HCT116 (cell line): Measurements from ENCODE around the gene FHIT. TPM values are rescaled to one million over a fixed set of nuclear protein-coding genes. Genes with fewer than 3 reads are reported as not detected.

Experiments used
- ATAC-seq: fragments of 200-7000 bp; cut with Tn5 transposase; 2 replicates; pipeline ENCODE4 v1.9.1; 2020; ENCODE audit warnings: mild to moderate bottlenecking, moderate library complexity
- BruUV-seq: library from RNA; stranded (reverse); fragments of 400-500 nt; replicated peaks from 2 replicates; lab custom pipeline; 2021; lab: Mats Ljungman, UMichigan
- CTCF ChIA-PET: fragments of 300-600 bp; sonication (Branson Sonifier 250); formaldehyde crosslinking; loops from one replicate; lab custom pipeline; 2021; ENCODE audit warnings: antibody characterized with exemption; lab: Charles Lee
- POLR2A ChIA-PET: fragments of 300-600, 350-600 bp; sonication (Branson Sonifier 250); formaldehyde crosslinking; loops from one replicate; lab custom pipeline; 2021; ENCODE audit warnings: antibody characterized with exemption; lab: Charles Lee
- RAD21 ChIA-PET, 2 experiments: fragments of 300-600 bp; sonication (Branson Sonifier 250); formaldehyde crosslinking; loops; one replicate each; lab custom pipeline; 2023; ENCODE audit warnings: low total read pairs in 2 of 2; ENCODE audit not compliant: uncharacterized antibody in 2 of 2, unreplicated experiment in 2 of 2, low non-redundant PET in 1 of 2; lab: Charles Lee
- DNase-seq: peaks from one replicate; pipeline ENCODE4 v3.0.0-alpha.2; 2010; ENCODE audit warnings: low read depth, low spot score
- H2AFZ ChIP-seq: fragments of 200-600 bp; shearing (Covaris generic), sonication (generic); 2 replicates; pipeline ENCODE4 v1.6.1; 2017; ENCODE audit warnings: low read depth, mixed run types, mixed read lengths, antibody characterized with exemption, low read length; ENCODE audit not compliant: poor library complexity, severe bottlenecking
- H3K27ac ChIP-seq: 2 replicates; pipeline ENCODE4 v1.5.1; 2012; ENCODE audit warnings: low read depth, low read length
- H3K27me3 ChIP-seq: fragments of 200-600 bp; sonication (generic); 2 replicates; pipeline ENCODE4 v1.6.1; 2016; ENCODE audit warnings: mixed run types, low read length, mixed read lengths; ENCODE audit not compliant: insufficient read depth
- H3K36me3 ChIP-seq, 2 experiments: fragments of 200-500 bp in 1 of 2; fragments of 200-600 bp in 1 of 2; sonication (Bioruptor generic) in 1 of 2; sonication (generic) in 1 of 2; 2 replicates each; pipeline versions ENCODE4 v1.5.1 to v1.6.1; 2014 to 2016; ENCODE audit warnings: low read length in 2 of 2, inconsistent platforms in 1 of 2, mixed read lengths in 1 of 2, mixed run types in 1 of 2; ENCODE audit not compliant: insufficient read depth in 2 of 2, control insufficient read depth in 1 of 2
- H3K4me1 ChIP-seq, 2 experiments: fragments of 200-600 bp in 1 of 2; sonication (generic) in 1 of 2; 2 replicates each; pipeline versions ENCODE4 v1.5.1 to v1.6.1; 2012 to 2017; ENCODE audit warnings: low read length in 2 of 2, inconsistent platforms in 1 of 2, mild to moderate bottlenecking in 1 of 2, mixed read lengths in 1 of 2, mixed run types in 1 of 2, moderate library complexity in 1 of 2; ENCODE audit not compliant: insufficient read depth in 2 of 2, control insufficient read depth in 1 of 2
- H3K4me2 ChIP-seq: fragments of 200-600 bp; sonication (generic); 2 replicates; pipeline ENCODE4 v1.6.1; 2017; ENCODE audit warnings: mixed run types, low read length, mixed read lengths
- H3K4me3 ChIP-seq, 2 experiments: fragments of 200-600 bp in 1 of 2; sonication (generic) in 1 of 2; replicated peaks in 1 of 2; 2 replicates each; pipeline ENCODE4 v1.5.1; 2011 to 2016; ENCODE audit warnings: low read length in 2 of 2, control low read depth in 1 of 2, low read depth in 1 of 2, mild to moderate bottlenecking in 1 of 2, mixed read lengths in 1 of 2, mixed run types in 1 of 2
- H3K79me2 ChIP-seq: fragments of 200-600 bp; sonication (generic); 2 replicates; pipeline ENCODE4 v1.6.1; 2017; ENCODE audit warnings: mild to moderate bottlenecking, mixed run types, low read length, moderate library complexity, mixed read lengths; ENCODE audit not compliant: insufficient read depth
- H3K9ac ChIP-seq: fragments of 200-600 bp; sonication (generic); 2 replicates; pipeline ENCODE4 v1.6.1; 2016; ENCODE audit warnings: low read length, mixed read lengths
- H3K9me2 ChIP-seq: fragments of 200-600 bp; sonication (generic), shearing (Covaris generic); 2 replicates; pipeline ENCODE4 v1.6.1; 2017; ENCODE audit warnings: mixed run types, mild to moderate bottlenecking, moderate library complexity; ENCODE audit not compliant: insufficient read depth
- H3K9me3 ChIP-seq, 2 experiments: fragments of 200-500 bp in 1 of 2; fragments of 200-600 bp in 1 of 2; sonication (Bioruptor generic) in 1 of 2; sonication (generic) in 1 of 2; 2 replicates each; pipeline ENCODE4 v1.6.1; 2014 to 2017; ENCODE audit warnings: low read length in 2 of 2, mixed read lengths in 2 of 2, inconsistent platforms in 1 of 2, low read depth in 1 of 2, mild to moderate bottlenecking in 1 of 2, mixed run types in 1 of 2, moderate library complexity in 1 of 2; ENCODE audit not compliant: control insufficient read depth in 1 of 2, insufficient read depth in 1 of 2
- H4K20me1 ChIP-seq: fragments of 200-600 bp; sonication (generic), shearing (Covaris generic); 2 replicates; pipeline ENCODE4 v1.6.1; 2017; ENCODE audit warnings: mixed run types, mild to moderate bottlenecking, moderate library complexity; ENCODE audit not compliant: insufficient read depth
- CBX3 ChIP-seq: IDR thresholded peaks from 2 replicates; pipeline ENCODE4 v1.6.1; 2012; ENCODE audit warnings: low read depth
- CEBPB ChIP-seq: IDR thresholded peaks from 2 replicates; pipeline ENCODE4 v1.6.1; 2012; ENCODE audit warnings: low read depth
- EGR1 ChIP-seq: IDR thresholded peaks from 2 replicates; pipeline ENCODE4 v1.6.1; 2012; ENCODE audit warnings: low read depth
- ELF1 ChIP-seq: IDR thresholded peaks from 2 replicates; pipeline ENCODE4 v1.6.1; 2012; ENCODE audit warnings: low read depth, borderline replicate concordance
- EZH2 ChIP-seq: fragments of 200-600 bp; sonication (generic); IDR thresholded peaks from 2 replicates; pipeline ENCODE4 v1.6.1; 2017; ENCODE audit warnings: antibody characterized with exemption, mixed run types
- EZH2phosphoT487 ChIP-seq: fragments of 200-600 bp; IDR thresholded peaks from 2 replicates; pipeline ENCODE4 v1.6.1; 2018; ENCODE audit warnings: antibody characterized with exemption, borderline replicate concordance
- JUND ChIP-seq: IDR thresholded peaks from 2 replicates; pipeline ENCODE4 v1.6.1; 2012
- POLR2A ChIP-seq: IDR thresholded peaks from 2 replicates; pipeline ENCODE4 v1.7.0; 2011; ENCODE audit warnings: borderline replicate concordance; ENCODE audit not compliant: insufficient read depth, insufficient read length; ENCODE audit errors: extremely low read depth
- POLR2AphosphoS5 ChIP-seq: IDR thresholded peaks from 2 replicates; pipeline ENCODE4 v1.6.1; 2011; ENCODE audit warnings: mild to moderate bottlenecking, low read depth, low read length, moderate library complexity
- RAD21 ChIP-seq: IDR thresholded peaks from 2 replicates; pipeline ENCODE4 v1.6.1; 2012; ENCODE audit warnings: low read depth, mild to moderate bottlenecking
- SIN3A ChIP-seq: IDR thresholded peaks from 2 replicates; pipeline ENCODE4 v1.6.1; 2012; ENCODE audit warnings: low read depth
- SP1 ChIP-seq: IDR thresholded peaks from 2 replicates; pipeline ENCODE4 v1.6.1; 2012; ENCODE audit warnings: low read depth
- SRF ChIP-seq: IDR thresholded peaks from 2 replicates; pipeline ENCODE4 v1.6.1; 2012; ENCODE audit warnings: low read depth
- TCF7L2 ChIP-seq: IDR thresholded peaks from 2 replicates; pipeline ENCODE4 v1.7.0; 2011; ENCODE audit warnings: borderline replicate concordance, inconsistent platforms; ENCODE audit not compliant: insufficient read depth, insufficient read length; ENCODE audit errors: extremely low read depth
- YY1 ChIP-seq: IDR thresholded peaks from 2 replicates; pipeline ENCODE4 v1.6.1; 2011; ENCODE audit warnings: low read length, low read depth, moderate library complexity, mild to moderate bottlenecking; ENCODE audit not compliant: insufficient replicate concordance; ENCODE audit errors: extremely low read depth
- ZNF274 ChIP-seq: fragments of 200-500 bp; sonication (Bioruptor generic); IDR thresholded peaks from 2 replicates; pipeline ENCODE4 v1.6.1; 2014; ENCODE audit warnings: mild to moderate bottlenecking, low read depth, low read length, inconsistent platforms
- intact Hi-C: fragments of 100-400 bp; cut with micrococcal nuclease; formaldehyde crosslinking; loops from 2 replicates; pipeline ENCODE4 v1.10.0; 2022
- total RNA-seq: library from RNA; stranded (reverse); gene quantifications from one replicate; pipeline ENCODE4 v1.2.1, GENCODE V29; 2021; ENCODE audit not compliant: unreplicated experiment
- TF ChIP-seq, protein P1 (sequence below): IDR thresholded peaks from 2 replicates; pipeline ENCODE4 v1.6.1; 2012; ENCODE audit warnings: low read depth
- TF ChIP-seq, protein P2 (sequence below): IDR thresholded peaks from 2 replicates; pipeline ENCODE4 v1.6.1; 2012
- TF ChIP-seq, protein P3 (sequence below): IDR thresholded peaks from 2 replicates; pipeline ENCODE4 v1.6.1; 2011; ENCODE audit warnings: mild to moderate bottlenecking, low read length, moderate library complexity; ENCODE audit not compliant: insufficient replicate concordance; ENCODE audit errors: extremely low read depth

FHIT gene
- total RNA-seq, 1 experiment from 2014 or later: 20.1 TPM

- H3K79me2 ChIP-seq: no peaks in the 10 kb centered on the region
- no peak overlapping the region for H3K4me3 ChIP-seq
- no peak overlapping the region for H3K4me2 ChIP-seq
- no peaks in the 10 kb centered on the region for H3K36me3 ChIP-seq
- ATAC-seq: no peak
- no peaks in the 10 kb centered on the region; the same call in 1 of the 2 replicates for H4K20me1 ChIP-seq
- no peaks in the 10 kb centered on the region for H3K27me3 ChIP-seq
- no TSS peak for BruUV-seq
- no peak overlapping the region for H3K9ac ChIP-seq
- intact Hi-C loops: no loop called here
- ChIA-PET POLR2A (no interaction called here), CTCF (no interaction called here), RAD21 (no interaction called here)
- no peaks in the 10 kb centered on the region for H3K4me1 ChIP-seq
- no peak overlapping the region for H2AFZ ChIP-seq
- H3K9me2 ChIP-seq: no peaks in the 10 kb centered on the region
- no peaks in the 10 kb centered on the region for H3K9me3 ChIP-seq
- no peak for DNase-seq
- no peak overlapping the region for H3K27ac ChIP-seq
- no peak for TF ChIP-seq POLR2AphosphoS5
- TF ChIP-seq CBX3: no peak
- TF ChIP-seq POLR2A: no peak
- TF ChIP-seq SP1: no peak
- TF ChIP-seq, protein P1, sequence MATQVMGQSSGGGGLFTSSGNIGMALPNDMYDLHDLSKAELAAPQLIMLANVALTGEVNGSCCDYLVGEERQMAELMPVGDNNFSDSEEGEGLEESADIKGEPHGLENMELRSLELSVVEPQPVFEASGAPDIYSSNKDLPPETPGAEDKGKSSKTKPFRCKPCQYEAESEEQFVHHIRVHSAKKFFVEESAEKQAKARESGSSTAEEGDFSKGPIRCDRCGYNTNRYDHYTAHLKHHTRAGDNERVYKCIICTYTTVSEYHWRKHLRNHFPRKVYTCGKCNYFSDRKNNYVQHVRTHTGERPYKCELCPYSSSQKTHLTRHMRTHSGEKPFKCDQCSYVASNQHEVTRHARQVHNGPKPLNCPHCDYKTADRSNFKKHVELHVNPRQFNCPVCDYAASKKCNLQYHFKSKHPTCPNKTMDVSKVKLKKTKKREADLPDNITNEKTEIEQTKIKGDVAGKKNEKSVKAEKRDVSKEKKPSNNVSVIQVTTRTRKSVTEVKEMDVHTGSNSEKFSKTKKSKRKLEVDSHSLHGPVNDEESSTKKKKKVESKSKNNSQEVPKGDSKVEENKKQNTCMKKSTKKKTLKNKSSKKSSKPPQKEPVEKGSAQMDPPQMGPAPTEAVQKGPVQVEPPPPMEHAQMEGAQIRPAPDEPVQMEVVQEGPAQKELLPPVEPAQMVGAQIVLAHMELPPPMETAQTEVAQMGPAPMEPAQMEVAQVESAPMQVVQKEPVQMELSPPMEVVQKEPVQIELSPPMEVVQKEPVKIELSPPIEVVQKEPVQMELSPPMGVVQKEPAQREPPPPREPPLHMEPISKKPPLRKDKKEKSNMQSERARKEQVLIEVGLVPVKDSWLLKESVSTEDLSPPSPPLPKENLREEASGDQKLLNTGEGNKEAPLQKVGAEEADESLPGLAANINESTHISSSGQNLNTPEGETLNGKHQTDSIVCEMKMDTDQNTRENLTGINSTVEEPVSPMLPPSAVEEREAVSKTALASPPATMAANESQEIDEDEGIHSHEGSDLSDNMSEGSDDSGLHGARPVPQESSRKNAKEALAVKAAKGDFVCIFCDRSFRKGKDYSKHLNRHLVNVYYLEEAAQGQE: no peak
- TF ChIP-seq, protein P2, sequence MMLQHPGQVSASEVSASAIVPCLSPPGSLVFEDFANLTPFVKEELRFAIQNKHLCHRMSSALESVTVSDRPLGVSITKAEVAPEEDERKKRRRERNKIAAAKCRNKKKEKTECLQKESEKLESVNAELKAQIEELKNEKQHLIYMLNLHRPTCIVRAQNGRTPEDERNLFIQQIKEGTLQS: no peak
- no peak for TF ChIP-seq EZH2phosphoT487
- TF ChIP-seq, protein P3, sequence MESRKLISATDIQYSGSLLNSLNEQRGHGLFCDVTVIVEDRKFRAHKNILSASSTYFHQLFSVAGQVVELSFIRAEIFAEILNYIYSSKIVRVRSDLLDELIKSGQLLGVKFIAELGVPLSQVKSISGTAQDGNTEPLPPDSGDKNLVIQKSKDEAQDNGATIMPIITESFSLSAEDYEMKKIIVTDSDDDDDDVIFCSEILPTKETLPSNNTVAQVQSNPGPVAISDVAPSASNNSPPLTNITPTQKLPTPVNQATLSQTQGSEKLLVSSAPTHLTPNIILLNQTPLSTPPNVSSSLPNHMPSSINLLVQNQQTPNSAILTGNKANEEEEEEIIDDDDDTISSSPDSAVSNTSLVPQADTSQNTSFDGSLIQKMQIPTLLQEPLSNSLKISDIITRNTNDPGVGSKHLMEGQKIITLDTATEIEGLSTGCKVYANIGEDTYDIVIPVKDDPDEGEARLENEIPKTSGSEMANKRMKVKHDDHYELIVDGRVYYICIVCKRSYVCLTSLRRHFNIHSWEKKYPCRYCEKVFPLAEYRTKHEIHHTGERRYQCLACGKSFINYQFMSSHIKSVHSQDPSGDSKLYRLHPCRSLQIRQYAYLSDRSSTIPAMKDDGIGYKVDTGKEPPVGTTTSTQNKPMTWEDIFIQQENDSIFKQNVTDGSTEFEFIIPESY: no peak
- no peak for TF ChIP-seq EGR1
- no peak for TF ChIP-seq ELF1
- no peak for TF ChIP-seq RAD21
- TF ChIP-seq CEBPB: no peak
- TF ChIP-seq SRF: no peak
- no peak for TF ChIP-seq TCF7L2
- no peak for TF ChIP-seq JUND
- no peak for TF ChIP-seq SIN3A
- no peak for TF ChIP-seq ZNF274
- TF ChIP-seq YY1: no peak
- no peak for TF ChIP-seq EZH2
Observed at GRCh38 chr3:60847791-60848190, 403.5 kb downstream of the FHIT start.
